ENCODE data around the gene COQ8B.
"Not testable (repeated sequence)": the region's sequence is repeated elsewhere in the genome, so short reads cannot be mapped to it uniquely, and the experiment has no call there.

COQ8B gene

DNA sequence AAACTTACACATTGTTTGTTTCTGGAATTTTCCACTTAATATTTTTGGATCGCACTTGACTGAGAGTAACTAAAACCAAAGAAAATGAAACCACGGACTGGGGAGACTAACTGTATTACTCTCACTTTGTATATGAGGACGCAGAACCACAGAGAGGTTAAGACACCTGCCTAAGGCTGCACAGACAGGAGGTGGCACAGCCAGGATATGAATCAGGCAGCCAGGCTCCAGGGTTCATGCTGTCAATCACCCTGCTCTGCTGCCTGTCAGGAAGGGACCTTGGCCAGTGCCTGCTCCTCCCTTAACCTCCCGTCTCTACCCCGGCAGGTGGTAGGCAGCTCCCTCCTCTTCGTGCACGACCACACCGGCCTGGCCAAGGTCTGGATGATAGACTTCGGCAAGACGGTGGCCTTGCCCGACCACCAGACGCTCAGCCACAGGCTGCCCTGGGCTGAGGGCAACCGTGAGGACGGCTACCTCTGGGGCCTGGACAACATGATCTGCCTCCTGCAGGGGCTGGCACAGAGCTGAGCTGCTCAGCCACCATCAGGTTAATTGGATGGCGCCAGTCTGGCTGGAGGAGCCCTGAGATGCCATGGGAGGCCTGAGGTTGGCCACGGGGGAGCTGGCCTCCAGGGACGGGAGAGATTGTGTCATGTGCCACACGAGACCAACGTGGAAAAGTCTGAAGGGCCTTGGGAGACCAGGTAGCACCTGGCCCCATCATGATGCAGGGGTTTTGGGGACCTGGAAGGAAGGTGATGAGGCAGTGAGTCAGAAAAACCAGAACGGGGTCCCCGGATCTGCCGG is 22.5 kb upstream of the COQ8B start:
- Histone ChIP-seq H3K9ac (peak overlapping the region in 7 of 11 experiments; percentile 9 to 35 (median 20); a peak in 6 of 22 replicates), H3K27me3 (no peaks in the 10 kb centered on the region), H3K27ac (peak overlapping the region in 1 of 11 experiments; percentile 12; a peak in 1 of 22 replicates), H4K20me1 (no peaks in the 10 kb centered on the region; a peak in 2 of 22 replicates), H3K4me2 (peak overlapping the region in 6 of 11 experiments; percentile 6 to 34 (median 16); a peak in 9 of 22 replicates), H3K9me3 (replicated peaks in 1 of 11) (no peaks in the 10 kb centered on the region), H3K4me1 (peaks cover 0 to 14% (median 11%) of the 10 kb centered on the region in 10 experiments; a peak in 13 of 20 replicates), H3K36me3 (peaks cover 33 to 75% (median 49%) of the 10 kb centered on the region in 11 experiments), H3K4me3 (no peak overlapping the region)
- TF ChIP-seq Cebpa-rat (IDR thresholded peaks at IDR 0.05): no peak

DNA sequence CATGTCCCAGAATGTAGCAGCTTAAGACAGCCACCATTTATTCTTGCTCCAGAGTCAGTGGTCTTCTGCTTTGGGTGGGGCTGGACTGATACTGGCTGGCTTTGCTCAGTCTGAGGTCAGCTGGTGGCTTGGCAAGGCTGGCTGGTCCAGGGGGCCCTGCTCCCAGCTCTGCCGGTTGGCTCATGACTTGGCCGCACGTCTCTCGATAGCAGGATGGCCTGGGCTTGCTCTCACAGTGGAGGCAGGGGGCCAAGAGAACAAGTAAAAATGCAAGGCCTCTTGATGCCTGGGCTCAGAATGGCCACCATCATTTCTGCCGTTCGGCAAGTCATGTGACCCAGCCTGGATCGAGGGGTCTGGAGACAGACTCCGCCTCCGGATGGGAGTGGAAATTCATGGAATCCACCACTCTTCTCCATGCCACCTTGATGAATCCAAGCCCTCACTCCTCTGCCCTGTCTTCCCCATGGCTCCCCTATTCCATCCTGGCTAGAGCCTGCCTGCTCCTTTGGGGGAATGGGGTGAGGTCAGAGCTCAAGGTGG is 20.5 kb upstream of the COQ8B start:
- Histone ChIP-seq H3K4me1 (peaks cover 0 to 14% (median 11%) of the 10 kb centered on the region in 10 experiments; a peak in 13 of 20 replicates), H3K9ac (no peak overlapping the region), H3K27ac (no peak overlapping the region), H3K27me3 (no peaks in the 10 kb centered on the region), H4K20me1 (peaks cover 0 to 6% (median 0%) of the 10 kb centered on the region in 11 experiments; a peak in 2 of 22 replicates), H3K4me2 (no peak overlapping the region), H3K9me3 (replicated peaks in 1 of 11) (no peaks in the 10 kb centered on the region), H3K4me3 (no peak overlapping the region), H3K36me3 (peaks cover 52 to 86% (median 69%) of the 10 kb centered on the region in 11 experiments)
- TF ChIP-seq Cebpa-rat (IDR thresholded peaks at IDR 0.05): no peak

DNA sequence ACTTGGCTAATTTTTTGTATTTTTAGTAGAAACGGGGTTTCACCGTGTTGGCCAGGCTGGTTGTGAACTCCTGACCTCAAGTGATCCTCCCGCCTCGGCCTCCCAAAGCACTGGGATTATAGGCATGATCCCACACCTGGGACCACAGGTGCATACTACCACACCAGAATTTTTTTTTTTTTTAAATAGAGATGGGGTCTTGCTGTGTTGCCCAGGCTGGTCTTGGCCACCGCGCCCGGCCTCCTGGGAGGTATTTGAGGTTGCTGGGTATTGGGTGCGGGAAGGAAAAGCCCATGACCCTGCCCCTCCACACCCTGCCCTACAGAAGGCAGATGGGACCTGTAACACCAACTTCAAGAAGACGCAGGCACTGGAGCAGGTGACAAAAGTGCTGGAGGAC is 20.0 kb upstream of the COQ8B start:
- Histone ChIP-seq H3K27ac (no peak overlapping the region), H4K20me1 (peaks cover 0 to 6% (median 0%) of the 10 kb centered on the region in 11 experiments; a peak in 2 of 22 replicates), H3K4me3 (no peak overlapping the region), H3K27me3 (no peaks in the 10 kb centered on the region), H3K4me1 (peaks cover 0 to 14% (median 11%) of the 10 kb centered on the region in 10 experiments; a peak in 13 of 20 replicates), H3K4me2 (no peak overlapping the region), H3K36me3 (peaks cover 57 to 91% (median 74%) of the 10 kb centered on the region in 11 experiments), H3K9me3 (replicated peaks in 1 of 11) (no peaks in the 10 kb centered on the region), H3K9ac (no peak overlapping the region)
- TF ChIP-seq Cebpa-rat (IDR thresholded peaks at IDR 0.05): no peak

DNA sequence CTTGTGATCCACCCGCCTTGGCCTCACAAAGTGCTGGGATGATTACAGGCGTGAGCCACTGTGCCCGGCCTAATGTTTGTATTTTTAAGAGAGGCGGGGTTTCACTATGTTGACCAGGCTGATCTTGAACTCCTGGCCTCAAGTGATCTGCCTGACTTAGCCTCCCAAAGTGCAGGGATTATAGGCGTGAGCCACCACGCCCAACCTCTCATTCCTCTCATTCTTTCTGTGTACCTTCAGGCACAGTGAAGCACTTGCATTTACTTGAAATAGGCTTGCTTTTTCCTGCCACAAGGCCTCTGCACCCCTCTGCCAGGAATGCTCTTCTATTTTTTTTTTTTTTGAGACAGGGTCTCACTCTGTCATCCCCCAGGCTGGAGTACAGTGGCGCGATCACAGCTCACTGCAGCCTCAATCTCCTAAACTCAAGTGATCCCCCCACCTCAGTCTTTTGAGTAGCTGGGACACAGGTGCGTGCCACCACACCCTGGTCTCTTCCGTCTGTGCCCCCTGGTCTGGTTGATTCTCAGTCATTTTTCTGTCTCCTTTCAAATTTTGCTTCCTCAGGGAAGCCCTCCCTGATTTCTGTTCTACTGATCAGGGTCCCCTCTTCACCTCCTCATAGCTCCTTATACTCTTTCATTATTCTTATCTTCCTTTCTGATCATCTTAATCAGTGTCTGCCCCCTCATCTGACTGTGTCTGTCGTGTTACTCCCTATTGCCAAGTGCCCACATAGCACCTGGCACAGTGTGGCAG is 18.5 kb upstream of the COQ8B start:
- no peak overlapping the region for H3K9ac ChIP-seq
- H3K4me2 ChIP-seq: no peak overlapping the region
- H3K36me3 ChIP-seq: peaks cover 71 to 98% (median 88%) of the 10 kb centered on the region in 11 experiments

DNA sequence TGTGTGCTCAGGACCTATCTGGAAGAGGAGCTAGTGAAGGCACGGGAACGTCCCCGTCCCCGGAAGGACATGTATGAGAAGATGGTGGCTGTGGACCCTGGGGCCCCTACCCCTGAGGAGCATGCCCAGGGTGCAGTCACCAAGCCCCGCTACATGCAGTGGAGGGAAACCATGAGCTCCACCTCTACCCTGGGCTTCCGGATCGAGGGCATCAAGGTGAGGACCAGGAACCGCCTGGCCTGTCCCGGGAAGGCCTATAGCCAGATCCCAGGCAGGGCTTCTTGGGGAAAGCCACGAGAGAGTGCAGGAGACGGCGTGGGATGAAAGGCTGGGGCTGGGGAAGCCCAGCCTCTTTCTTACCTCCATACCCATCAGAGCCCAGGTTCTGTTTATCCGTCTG is 16.5 kb upstream of the COQ8B start:
- no peak overlapping the region for H3K9ac ChIP-seq
- no peak for TF ChIP-seq Cebpa-rat (IDR thresholded peaks at IDR 0.05)
- H3K36me3 ChIP-seq: peaks cover 81 to 98% (median 94%) of the 10 kb centered on the region in 11 experiments
- no peak overlapping the region for H3K4me2 ChIP-seq
- H3K9me3 ChIP-seq (replicated peaks in 1 of 11): no peaks in the 10 kb centered on the region
- no peaks in the 10 kb centered on the region for H3K4me1 ChIP-seq
- H3K27me3 ChIP-seq: no peaks in the 10 kb centered on the region
- peaks cover 0 to 6% (median 0%) of the 10 kb centered on the region in 11 experiments; a peak in 1 of 22 replicates for H4K20me1 ChIP-seq
- H3K27ac ChIP-seq: no peak overlapping the region
- no peak overlapping the region for H3K4me3 ChIP-seq

More for the DNA sequence above, 18.5 kb upstream of the COQ8B start:
- Histone ChIP-seq H3K4me1 (peaks cover 0 to 13% (median 10%) of the 10 kb centered on the region in 10 experiments; a peak in 11 of 20 replicates), H4K20me1 (peaks cover 0 to 6% (median 0%) of the 10 kb centered on the region in 11 experiments; a peak in 2 of 22 replicates), H3K4me3 (no peak overlapping the region), H3K9me3 (replicated peaks in 1 of 11) (no peaks in the 10 kb centered on the region), H3K27ac (no peak overlapping the region), H3K27me3 (no peaks in the 10 kb centered on the region)
- no peak for TF ChIP-seq Cebpa-rat (IDR thresholded peaks at IDR 0.05)

DNA sequence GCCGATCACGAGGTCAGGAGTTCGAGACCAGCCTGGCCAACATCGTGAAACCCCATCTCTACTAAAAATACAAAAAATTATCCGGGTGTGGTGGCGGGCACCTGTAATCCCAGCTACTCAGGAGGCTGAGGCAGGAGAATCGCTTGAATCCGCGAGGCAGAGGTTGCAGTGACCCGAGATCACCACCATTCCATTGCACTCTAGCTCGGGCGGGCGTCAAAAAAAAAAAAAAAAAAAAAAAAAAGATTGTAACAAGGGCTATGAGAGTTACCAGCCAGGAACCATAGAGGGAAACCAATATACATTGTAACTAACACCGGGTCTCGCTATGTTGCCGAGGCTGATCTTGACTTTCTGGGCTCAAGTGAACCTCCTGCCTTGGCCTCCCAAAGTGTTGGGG is 15.6 kb upstream of the COQ8B start:
- peaks cover 82 to 100% (median 97%) of the 10 kb centered on the region in 11 experiments for H3K36me3 ChIP-seq

DNA sequence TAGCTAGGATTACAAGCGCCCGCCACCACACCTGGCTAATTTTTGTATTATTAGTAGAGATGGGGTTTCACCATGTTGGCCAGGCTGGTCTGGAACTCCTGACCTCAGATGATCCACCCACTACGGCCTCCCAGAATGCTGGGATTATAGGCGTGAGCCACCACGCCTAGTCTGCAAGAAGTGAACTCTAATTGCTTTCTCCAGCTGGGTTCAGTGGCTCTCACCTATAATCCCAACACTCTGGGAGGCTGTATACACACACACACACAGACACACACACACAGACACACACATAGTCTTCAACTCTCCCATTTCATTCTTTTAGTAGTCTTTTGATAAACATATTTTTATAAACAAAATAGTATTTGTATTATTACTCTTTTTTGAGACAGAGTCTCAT is 13.4 kb upstream of the COQ8B start:
- H3K4me1 ChIP-seq, H4K20me1 ChIP-seq, H3K9ac ChIP-seq, H3K27ac ChIP-seq, H3K27me3 ChIP-seq, H3K4me3 ChIP-seq, H3K4me2 ChIP-seq: not testable (repeated sequence)
- H3K9me3 ChIP-seq (replicated peaks in 1 of 11): peaks cover 0 to 10% (median 0%) of the 10 kb centered on the region in 11 experiments; a peak in 2 of 22 replicates
- H3K36me3 ChIP-seq: peaks cover 75 to 100% (median 95%) of the 10 kb centered on the region in 11 experiments

More for the DNA sequence above, 15.6 kb upstream of the COQ8B start:
- H4K20me1 ChIP-seq; H3K9me3 ChIP-seq (replicated peaks in 1 of 11); H3K4me1 ChIP-seq; H3K27me3 ChIP-seq; H3K4me2 ChIP-seq; H3K9ac ChIP-seq; H3K4me3 ChIP-seq; H3K27ac ChIP-seq: not testable (repeated sequence)

DNA sequence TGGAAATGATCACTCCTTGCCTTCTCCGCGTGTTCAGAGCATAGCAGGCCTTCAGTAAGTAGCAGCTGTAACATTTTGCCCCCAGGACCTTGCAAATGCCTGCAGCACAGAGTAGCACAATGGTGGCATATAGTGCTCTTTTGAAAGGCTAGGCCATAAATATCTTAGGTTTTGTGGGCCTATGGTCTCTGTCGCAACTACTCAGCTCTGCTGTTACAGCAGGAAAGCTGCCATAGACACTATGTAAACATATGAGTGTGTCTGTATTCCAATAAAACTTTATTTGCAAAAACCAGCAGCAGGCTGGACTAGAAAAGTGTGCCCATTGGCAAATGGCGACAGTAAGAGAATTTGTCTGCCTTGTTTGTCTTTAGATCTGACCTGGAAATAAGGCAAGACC is 9.6 kb upstream of the COQ8B start:
- H3K9me3 ChIP-seq (replicated peaks in 1 of 11): peaks cover 0 to 10% (median 0%) of the 10 kb centered on the region in 11 experiments; a peak in 2 of 22 replicates
- no peak for TF ChIP-seq Cebpa-rat (IDR thresholded peaks at IDR 0.05)
- H3K4me1 ChIP-seq: peaks cover 0 to 13% (median under 1%) of the 10 kb centered on the region in 10 experiments; a peak in 7 of 20 replicates
- no peak overlapping the region for H3K4me2 ChIP-seq
- H3K36me3 ChIP-seq: peaks cover 43 to 93% (median 74%) of the 10 kb centered on the region in 11 experiments
- no peak overlapping the region for H3K27ac ChIP-seq
- no peak overlapping the region for H3K9ac ChIP-seq
- H3K27me3 ChIP-seq: no peaks in the 10 kb centered on the region
- H4K20me1 ChIP-seq: peaks cover 0 to 12% (median 0%) of the 10 kb centered on the region in 11 experiments; a peak in 5 of 22 replicates
- H3K4me3 ChIP-seq: no peak overlapping the region

DNA sequence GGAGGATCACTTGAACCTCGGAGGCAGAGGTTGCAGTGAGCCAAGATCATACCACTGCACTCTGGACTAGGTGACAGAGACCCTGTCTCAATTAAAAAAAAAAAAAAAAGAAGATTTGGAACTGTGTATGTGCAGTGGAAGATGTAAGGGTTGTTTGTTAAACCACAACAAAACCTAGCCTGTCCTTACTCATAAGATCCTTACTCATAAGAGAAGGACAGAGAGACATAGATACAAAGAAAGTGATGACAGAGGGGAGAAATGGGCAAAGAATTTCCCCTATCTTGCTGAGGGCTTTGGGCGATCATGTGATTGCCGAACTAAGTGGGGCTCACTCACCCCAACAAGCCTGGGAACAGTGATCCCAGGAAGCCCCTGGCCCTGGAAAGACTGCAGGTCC is 8.2 kb upstream of the COQ8B start:
- no peak overlapping the region for H3K27ac ChIP-seq
- H3K36me3 ChIP-seq: peaks cover 29 to 78% (median 60%) of the 10 kb centered on the region in 11 experiments
- no peak overlapping the region for H3K9ac ChIP-seq

More for the DNA sequence above, 8.2 kb upstream of the COQ8B start:
- Histone ChIP-seq H3K27me3 (no peaks in the 10 kb centered on the region), H3K4me3 (no peak overlapping the region), H4K20me1 (peaks cover 0 to 20% (median 0%) of the 10 kb centered on the region in 11 experiments; a peak in 5 of 22 replicates), H3K9me3 (replicated peaks in 1 of 11) (peaks cover 0 to 10% (median 0%) of the 10 kb centered on the region in 11 experiments; a peak in 2 of 22 replicates), H3K4me2 (no peak overlapping the region), H3K4me1 (peaks cover 10 to 27% (median 15%) of the 10 kb centered on the region in 10 experiments)
- TF ChIP-seq Cebpa-rat (IDR thresholded peaks at IDR 0.05): no peak

Measured in BLaER1 treated with 17β-estradiol and CSF1 and Interleukin-3, amounts not matched to agents 10 nM and 100 nM (cell line).